HepG2 (cell line): Measurements from ENCODE around the gene SLC13A3. TPM values are rescaled to one million over a fixed set of nuclear protein-coding genes. Genes with fewer than 3 reads are reported as not detected.

Experiments used
- ATAC-seq: fragments of 200-7000 bp; cut with Tn5 transposase; 3 replicates; pipeline ENCODE4 v1.9.1; 2020; ENCODE audit warnings: mild to moderate bottlenecking, moderate library complexity
- BruUV-seq: library from RNA; stranded (reverse); fragments of 400-500 nt; replicated peaks from 2 replicates; lab custom pipeline; 2021; lab: Mats Ljungman, UMichigan
- CTCF ChIA-PET: fragments of 300-600 bp; formaldehyde crosslinking; extraction: SDS; loops from one replicate; lab custom pipeline; 2021; ENCODE audit warnings: low total read pairs, inconsistent platforms, low intra/inter-chr PET ratio; lab: Yijun Ruan, JAX
- POLR2A ChIA-PET: fragments of 350-600 bp; sonication (Branson Sonifier 250); formaldehyde crosslinking; loops from one replicate; lab custom pipeline; 2020; ENCODE audit warnings: antibody characterized with exemption, inconsistent platforms; lab: Yijun Ruan, JAX
- DNase-seq: peaks from one replicate; pipeline ENCODE4 v3.0.0-alpha.2; 2015; ENCODE audit warnings: low spot score
- FAIRE-seq: peaks from 3 replicates; lab custom pipeline; 2011; peaks lifted over from hg19 to GRCh38; lab: Jason Lieb, UNC
- H2AFZ ChIP-seq: one replicate; pipeline ENCODE4 v1.6.1; 2011; ENCODE audit warnings: low read length, inconsistent platforms
- H3K27ac ChIP-seq: fragments of 300-600 bp; 3 replicates; pipeline ENCODE4 v1.8.0; 2011; ENCODE audit warnings: mixed run types, mild to moderate bottlenecking, mixed read lengths, low read length, inconsistent platforms; ENCODE audit not compliant: insufficient read depth; ENCODE audit errors: extremely low read length
- H3K27me3 ChIP-seq, 2 experiments: fragments of 200-600 bp in 1 of 2; 2 replicates in 1 of 2; 3 replicates in 1 of 2; pipeline versions ENCODE4 v1.6.0 to v1.8.0; 2011; ENCODE audit warnings: low read length in 2 of 2, mild to moderate bottlenecking in 2 of 2, moderate library complexity in 2 of 2, inconsistent platforms in 1 of 2; ENCODE audit not compliant: insufficient read depth in 2 of 2, control insufficient read depth in 1 of 2
- H3K36me3 ChIP-seq, 2 experiments: fragments of 200-600 bp in 1 of 2; replicated peaks in 1 of 2; 2 replicates in 1 of 2; 3 replicates in 1 of 2; pipeline versions ENCODE4 v1.5.1 to v1.8.0; 2011; ENCODE audit warnings: low read length in 2 of 2, inconsistent platforms in 1 of 2; ENCODE audit not compliant: insufficient read depth in 2 of 2, control insufficient read depth in 1 of 2
- H3K4me1 ChIP-seq: 2 replicates; pipeline ENCODE4 v1.5.1; 2012; ENCODE audit warnings: low read length, inconsistent platforms; ENCODE audit not compliant: insufficient read depth
- H3K4me2 ChIP-seq: 2 replicates; pipeline ENCODE4 v1.6.0; 2011; ENCODE audit warnings: low read depth, low read length, inconsistent platforms
- H3K4me3 ChIP-seq, 3 experiments: fragments of 200-600 bp in 1 of 3; sonication (generic), shearing (Covaris generic) in 1 of 3; replicated peaks in 1 of 3; 2 replicates each; pipeline ENCODE4 v1.5.1; 2011 to 2016; ENCODE audit warnings: low read length in 3 of 3, inconsistent platforms in 2 of 3, low read depth in 2 of 3, mild to moderate bottlenecking in 2 of 3, control low read depth in 1 of 3, mixed read lengths in 1 of 3; ENCODE audit not compliant: insufficient read depth in 1 of 3
- H3K79me2 ChIP-seq: one replicate; pipeline ENCODE4 v1.6.1; 2011; ENCODE audit warnings: low read length, inconsistent platforms; ENCODE audit not compliant: insufficient read depth
- H3K9ac ChIP-seq: 2 replicates; pipeline ENCODE4 v1.6.0; 2011; ENCODE audit warnings: mild to moderate bottlenecking, low read depth, low read length, inconsistent platforms; ENCODE audit not compliant: insufficient read depth
- H3K9me3 ChIP-seq: 2 replicates; pipeline ENCODE4 v1.5.1; 2012; ENCODE audit warnings: mild to moderate bottlenecking, low read length
- H4K20me1 ChIP-seq: 2 replicates; pipeline ENCODE4 v1.6.0; 2011; ENCODE audit warnings: inconsistent platforms, mild to moderate bottlenecking, low read length, moderate library complexity; ENCODE audit not compliant: insufficient read depth
- ATF3 ChIP-seq: sonication (generic); formaldehyde crosslinking; IDR thresholded peaks from 2 replicates; pipeline ENCODE4 v1.4.0; 2020; ENCODE audit warnings: missing genetic modification reagents
- CCAR2 ChIP-seq: fragments of 200-400 bp; formaldehyde crosslinking; optimal IDR thresholded peaks from 2 replicates; pipeline ENCODE3; 2018; ENCODE audit warnings: low read depth, mild to moderate bottlenecking, low read length, moderate library complexity
- HHEX ChIP-seq: IDR thresholded peaks from 2 replicates; pipeline ENCODE4 v1.6.1; 2016; ENCODE audit warnings: control low read depth
- HNRNPUL1 ChIP-seq: fragments of 200-400 bp; formaldehyde crosslinking; IDR thresholded peaks from 2 replicates; pipeline ENCODE4 v1.6.1; 2017; ENCODE audit warnings: low read depth, mild to moderate bottlenecking, low read length, moderate library complexity
- IKZF4 ChIP-seq: sonication (generic); formaldehyde crosslinking; IDR thresholded peaks from 2 replicates; pipeline ENCODE4 v1.5.1; 2020; ENCODE audit warnings: borderline replicate concordance, mild to moderate bottlenecking, low read depth, missing genetic modification reagents; ENCODE audit errors: not compliant biosample characterization
- LCORL ChIP-seq, 2 experiments: fragments of 450-650 bp in 1 of 2; sonication (generic) in 1 of 2; formaldehyde crosslinking in 1 of 2; IDR thresholded peaks; 2 replicates each; pipeline versions ENCODE4 v1.5.0 to v1.6.1; 2017 to 2020; ENCODE audit warnings: antibody characterized with exemption in 1 of 2, missing genetic modification reagents in 1 of 2
- MIER3 ChIP-seq: IDR thresholded peaks from 2 replicates; pipeline ENCODE4 v1.6.1; 2016; ENCODE audit warnings: missing compliant biosample characterization, borderline replicate concordance
- MYC ChIP-seq: sonication (generic); formaldehyde crosslinking; IDR thresholded peaks from 2 replicates; pipeline ENCODE4 v1.9.0; 2021; ENCODE audit warnings: missing genetic modification reagents, borderline replicate concordance
- NFE2L2 ChIP-seq: fragments of 150-350 bp; IDR thresholded peaks from 2 replicates; pipeline ENCODE4 v1.6.1; 2014; ENCODE audit warnings: low read length
- SOX6 ChIP-seq, 2 experiments: fragments of 450-650 bp in 1 of 2; sonication (generic) in 1 of 2; formaldehyde crosslinking in 1 of 2; IDR thresholded peaks; 2 replicates each; pipeline versions ENCODE4 v1.4.0 to v1.6.1; 2017 to 2020; ENCODE audit warnings: antibody characterized with exemption in 1 of 2, mild to moderate bottlenecking in 1 of 2, missing genetic modification reagents in 1 of 2
- THRA ChIP-seq: sonication (generic); formaldehyde crosslinking; IDR thresholded peaks from 2 replicates; pipeline ENCODE4 v1.4.0; 2020; ENCODE audit warnings: missing genetic modification reagents, borderline replicate concordance
- ZKSCAN5 ChIP-seq: sonication (generic); formaldehyde crosslinking; IDR thresholded peaks from 2 replicates; pipeline ENCODE4 v1.5.1; 2020; ENCODE audit warnings: mild to moderate bottlenecking, missing genetic modification reagents
- ZNF44 ChIP-seq: sonication (generic); formaldehyde crosslinking; IDR thresholded peaks from 2 replicates; pipeline ENCODE4 v1.5.1; 2020; ENCODE audit warnings: mild to moderate bottlenecking, missing genetic modification reagents
- ZSCAN20 ChIP-seq: sonication (generic); formaldehyde crosslinking; IDR thresholded peaks from 2 replicates; pipeline ENCODE4 v1.4.0; 2020; ENCODE audit warnings: missing genetic modification reagents, mild to moderate bottlenecking, borderline replicate concordance
- WGBS: methylation state at CpG from one replicate; pipeline ENCODE4 v1.1.6; 2017; ENCODE audit warnings: low lambda C conversion rate; 5-methylcytosine and 5-hydroxymethylcytosine counted together
- in situ Hi-C: cut with HindIII; loops from 2 replicates; pipeline ENCODE4 v1.10.0; 2017; ENCODE audit warnings: low pct_unique_long_range_greater_than_20kb; ENCODE audit not compliant: extremely low pct_ligation_motif_present
- intact Hi-C: fragments of 100-400 bp; cut with micrococcal nuclease; formaldehyde crosslinking; loops from one replicate; pipeline ENCODE4 v1.10.0; 2022; ENCODE audit not compliant: unreplicated experiment
- polyA plus RNA-seq, 8 experiments: library from polyadenylated mRNA; depleted of rRNA in 3 of 8; stranded (reverse) in 7 of 8; unstranded in 1 of 8; fragments of >200 nt; fragmentation: Illumina TruSeq in 4 of 8; extraction: Trizol in 4 of 8; gene quantifications; 2 replicates each; pipeline versions ENCODE4 v1.2.1 to v1.2.3, GENCODE V29; 2011 to 2016; ENCODE audit warnings: low read depth in 4 of 8, missing spikeins in 1 of 8, mixed read lengths in 1 of 8; ENCODE audit not compliant: insufficient read depth in 1 of 8
- total RNA-seq, 5 experiments: library from RNA; depleted of rRNA; stranded (reverse); fragments of >200 nt; fragmentation: Illumina TruSeq; extraction: Trizol; gene quantifications; 2 replicates each; pipeline ENCODE4 v1.2.3, GENCODE V29; 2016; ENCODE audit warnings: low read depth in 1 of 5
- TF ChIP-seq, protein P1 (sequence below): sonication (generic); formaldehyde crosslinking; IDR thresholded peaks from 2 replicates; pipeline ENCODE4 v1.4.0; 2020; ENCODE audit warnings: mild to moderate bottlenecking, missing genetic modification reagents, borderline replicate concordance

Gene SLC13A3
- total and polyA plus RNA-seq, 2 of the 13 experiments (the other 11 are each of a cell fraction or from before 2014, with no cell fraction given), result 66.5 to 76.0 TPM

GRCh38 chr20:46637427-46638133, 13.7 kb downstream of the SLC13A3 start (continued):
- TF ChIP-seq, protein P1, sequence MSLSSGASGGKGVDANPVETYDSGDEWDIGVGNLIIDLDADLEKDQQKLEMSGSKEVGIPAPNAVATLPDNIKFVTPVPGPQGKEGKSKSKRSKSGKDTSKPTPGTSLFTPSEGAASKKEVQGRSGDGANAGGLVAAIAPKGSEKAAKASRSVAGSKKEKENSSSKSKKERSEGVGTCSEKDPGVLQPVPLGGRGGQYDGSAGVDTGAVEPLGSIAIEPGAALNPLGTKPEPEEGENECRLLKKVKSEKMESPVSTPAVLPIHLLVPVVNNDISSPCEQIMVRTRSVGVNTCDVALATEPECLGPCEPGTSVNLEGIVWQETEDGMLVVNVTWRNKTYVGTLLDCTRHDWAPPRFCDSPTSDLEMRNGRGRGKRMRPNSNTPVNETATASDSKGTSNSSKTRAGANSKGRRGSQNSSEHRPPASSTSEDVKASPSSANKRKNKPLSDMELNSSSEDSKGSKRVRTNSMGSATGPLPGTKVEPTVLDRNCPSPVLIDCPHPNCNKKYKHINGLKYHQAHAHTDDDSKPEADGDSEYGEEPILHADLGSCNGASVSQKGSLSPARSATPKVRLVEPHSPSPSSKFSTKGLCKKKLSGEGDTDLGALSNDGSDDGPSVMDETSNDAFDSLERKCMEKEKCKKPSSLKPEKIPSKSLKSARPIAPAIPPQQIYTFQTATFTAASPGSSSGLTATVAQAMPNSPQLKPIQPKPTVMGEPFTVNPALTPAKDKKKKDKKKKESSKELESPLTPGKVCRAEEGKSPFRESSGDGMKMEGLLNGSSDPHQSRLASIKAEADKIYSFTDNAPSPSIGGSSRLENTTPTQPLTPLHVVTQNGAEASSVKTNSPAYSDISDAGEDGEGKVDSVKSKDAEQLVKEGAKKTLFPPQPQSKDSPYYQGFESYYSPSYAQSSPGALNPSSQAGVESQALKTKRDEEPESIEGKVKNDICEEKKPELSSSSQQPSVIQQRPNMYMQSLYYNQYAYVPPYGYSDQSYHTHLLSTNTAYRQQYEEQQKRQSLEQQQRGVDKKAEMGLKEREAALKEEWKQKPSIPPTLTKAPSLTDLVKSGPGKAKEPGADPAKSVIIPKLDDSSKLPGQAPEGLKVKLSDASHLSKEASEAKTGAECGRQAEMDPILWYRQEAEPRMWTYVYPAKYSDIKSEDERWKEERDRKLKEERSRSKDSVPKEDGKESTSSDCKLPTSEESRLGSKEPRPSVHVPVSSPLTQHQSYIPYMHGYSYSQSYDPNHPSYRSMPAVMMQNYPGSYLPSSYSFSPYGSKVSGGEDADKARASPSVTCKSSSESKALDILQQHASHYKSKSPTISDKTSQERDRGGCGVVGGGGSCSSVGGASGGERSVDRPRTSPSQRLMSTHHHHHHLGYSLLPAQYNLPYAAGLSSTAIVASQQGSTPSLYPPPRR (CRISPR knock-in tag), result peak; percentile 40

DNA sequence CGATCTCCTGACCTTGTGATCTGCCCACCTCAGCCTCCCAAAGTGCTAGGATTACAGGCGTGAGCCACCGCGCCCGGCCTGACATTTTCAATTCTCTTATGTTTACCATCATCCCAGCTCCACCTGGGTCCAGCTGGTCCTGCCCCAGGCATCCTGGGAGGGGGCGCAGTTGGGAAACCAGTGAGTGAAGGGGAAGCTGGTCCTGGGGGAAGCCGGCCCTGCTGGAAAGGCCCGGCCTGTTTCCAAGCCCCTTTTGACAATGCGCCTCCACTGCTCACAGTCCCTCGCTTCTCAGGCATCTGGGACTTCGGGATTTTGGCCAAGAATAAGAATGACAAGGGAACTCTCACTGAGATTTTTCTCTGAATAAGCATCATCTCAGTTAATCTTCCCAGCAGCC, 14.2 kb downstream of the SLC13A3 start:
- no peak overlapping the region for H3K9ac ChIP-seq
- no peaks in the 10 kb centered on the region for H3K9me3 ChIP-seq
- peaks cover 4 to 24% of the 10 kb centered on the region in 2 experiments; a peak in 4 of 5 replicates for H3K36me3 ChIP-seq
- no peaks in the 10 kb centered on the region for H3K27me3 ChIP-seq
- peaks cover 7% of the 10 kb centered on the region for H3K79me2 ChIP-seq
- ChIA-PET CTCF (interaction anchor here (1.7 kb wide), 1 partner anchor 34 kb away, joined by 4 read pairs; no protein-coding TSS in a partner anchor), POLR2A (interaction anchor here (1.0 to 6.4 kb wide), 4 partner anchors 12 to 50 kb away, joined by 3 to 72 read pairs (median 26); partner anchors contain the start of gene SLC13A3)
- BruUV-seq, result no TSS peak
- H3K4me2 ChIP-seq, result no peak overlapping the region
- no peak for ATAC-seq
- FAIRE-seq, result no peak
- in situ Hi-C loops (loop anchor here (5.0 kb wide), 1 partner anchor 70 kb away; no protein-coding TSS in a partner anchor), intact Hi-C loops (no loop called here)
- WGBS, result 94% methylated on average over 11 of the region's 11 CpGs
- H2AFZ ChIP-seq, result no peak overlapping the region
- no peaks in the 10 kb centered on the region for H4K20me1 ChIP-seq
- DNase-seq, result no peak
- H3K27ac ChIP-seq, result no peak overlapping the region
- H3K4me1 ChIP-seq, result peaks cover 100% of the 10 kb centered on the region
- H3K4me3 ChIP-seq, result no peak overlapping the region
- TF ChIP-seq SOX6 (IDR thresholded peaks at IDR 0.05) (no peak), SOX6 (CRISPR knock-in tag; IDR thresholded peaks at IDR 0.05) (no peak), CCAR2 (no peak), HHEX (CRISPR knock-in tag) (no peak), ATF3 (no peak), MIER3 (no peak), NFE2L2 (no peak), MYC (CRISPR knock-in tag) (0 out of 2 replicates have a peak, but pooled peaks have one; percentile 16), HNRNPUL1 (no peak), ZNF44 (CRISPR knock-in tag) (no peak), ZSCAN20 (no peak), IKZF4 (CRISPR knock-in tag) (no peak), ZKSCAN5 (CRISPR knock-in tag) (0 out of 2 replicates have a peak, but pooled peaks have one; percentile 6), THRA (CRISPR knock-in tag) (no peak), LCORL (IDR thresholded peaks at IDR 0.05) (no peak), LCORL (CRISPR knock-in tag; IDR thresholded peaks at IDR 0.05) (no peak)
